CD14-positive monocyte (primary cell): Measurements from ENCODE around the gene KCNQ1OT1. TPM values are rescaled to one million over a fixed set of nuclear protein-coding genes. Genes with fewer than 3 reads are reported as not detected.
"Not testable (repeated sequence)": the region's sequence is repeated elsewhere in the genome, so short reads cannot be mapped to it uniquely, and the experiment has no call there.

ENCODE experiments used
- DNase-seq, 3 donors: peaks; one replicate each; pipeline ENCODE4 v3.0.0-alpha.2; 2011 to 2022
- H2AFZ ChIP-seq: 2 replicates; pipeline ENCODE4 v1.6.0; 2012; ENCODE audit warnings: mild to moderate bottlenecking, low read depth, low read length, inconsistent platforms; ENCODE audit not compliant: insufficient read depth, poor library complexity, severe bottlenecking
- H3K27ac ChIP-seq, 2 donors: 1 replicate in 1 of 2; 2 replicates in 1 of 2; pipeline ENCODE4 v1.5.1; 2012 to 2013; ENCODE audit warnings: low read length in 2 of 2, control low read depth in 1 of 2, inconsistent platforms in 1 of 2, low read depth in 1 of 2, mild to moderate bottlenecking in 1 of 2
- H3K27me3 ChIP-seq, 2 donors: one replicate each; pipeline versions ENCODE4 v1.6.0 to v1.6.1; 2011 to 2013; ENCODE audit warnings: low read length in 2 of 2; ENCODE audit not compliant: control insufficient read depth in 2 of 2, insufficient read depth in 2 of 2
- H3K36me3 ChIP-seq, 2 donors: replicated peaks in 1 of 2; 1 replicate in 1 of 2; 2 replicates in 1 of 2; pipeline versions ENCODE4 v1.5.1 to v1.6.1; 2012 to 2013; ENCODE audit warnings: low read length in 2 of 2, control low read depth in 1 of 2, inconsistent platforms in 1 of 2, mild to moderate bottlenecking in 1 of 2; ENCODE audit not compliant: insufficient read depth in 2 of 2, control insufficient read depth in 1 of 2
- H3K4me1 ChIP-seq, 2 donors: 1 replicate in 1 of 2; 2 replicates in 1 of 2; pipeline versions ENCODE4 v1.5.1 to v1.6.1; 2012 to 2013; ENCODE audit warnings: low read length in 2 of 2, control low read depth in 1 of 2, inconsistent platforms in 1 of 2, mild to moderate bottlenecking in 1 of 2, moderate library complexity in 1 of 2; ENCODE audit not compliant: insufficient read depth in 2 of 2, control insufficient read depth in 1 of 2
- H3K4me2 ChIP-seq: replicated peaks from 2 replicates; pipeline ENCODE3; 2012; ENCODE audit warnings: low read length, moderate library complexity, mild to moderate bottlenecking; ENCODE audit not compliant: poor library complexity, severe bottlenecking; ENCODE audit errors: extremely low read depth
- H3K4me3 ChIP-seq, 3 experiments: fragments of 200-600 bp in 1 of 3; sonication (generic) in 1 of 3; replicated peaks in 1 of 3; 1 replicate in 2 of 3; 2 replicates in 1 of 3; pipeline ENCODE4 v1.5.1; 2011 to 2013; ENCODE audit warnings: low read length in 3 of 3, mild to moderate bottlenecking in 3 of 3, control low read depth in 2 of 3, low read depth in 2 of 3, inconsistent platforms in 1 of 3, moderate library complexity in 1 of 3
- H3K79me2 ChIP-seq: 2 replicates; pipeline ENCODE4 v1.6.0; 2012; ENCODE audit warnings: mild to moderate bottlenecking, control low read depth, inconsistent platforms, low read length, moderate library complexity; ENCODE audit not compliant: insufficient read depth
- H3K9ac ChIP-seq: 2 replicates; pipeline ENCODE4 v1.6.0; 2017; ENCODE audit warnings: low read length, mild to moderate bottlenecking; ENCODE audit not compliant: insufficient read depth, poor library complexity, severe bottlenecking
- H3K9me3 ChIP-seq, 2 donors: replicated peaks in 1 of 2; 1 replicate in 1 of 2; 2 replicates in 1 of 2; pipeline versions ENCODE4 v1.5.1 to v1.6.1; 2012 to 2013; ENCODE audit warnings: low read length in 2 of 2, control low read depth in 1 of 2; ENCODE audit not compliant: control insufficient read depth in 1 of 2, insufficient read depth in 1 of 2
- H4K20me1 ChIP-seq: 2 replicates; pipeline ENCODE4 v1.6.0; 2012; ENCODE audit warnings: mild to moderate bottlenecking, low read length, control low read depth, moderate library complexity; ENCODE audit not compliant: insufficient read depth
- H3K27ac Mint-ChIP-seq, 7 donors: one replicate each; pipeline ENCODE4 v1.8.0; 2020; ENCODE audit warnings: mild to moderate bottlenecking in 7 of 7, mixed read lengths in 7 of 7, moderate library complexity in 6 of 7, inconsistent platforms in 2 of 7
- H3K27me3 Mint-ChIP-seq, 3 donors: one replicate each; pipeline ENCODE4 v1.8.0; 2021 to 2022; ENCODE audit warnings: low read depth in 3 of 3, mild to moderate bottlenecking in 3 of 3, mixed read lengths in 3 of 3, moderate library complexity in 3 of 3, inconsistent platforms in 1 of 3
- H3K36me3 Mint-ChIP-seq, 2 donors: one replicate each; pipeline ENCODE4 v1.8.0; 2020; ENCODE audit warnings: mixed read lengths in 2 of 2, inconsistent platforms in 1 of 2, mild to moderate bottlenecking in 1 of 2
- H3K4me1 Mint-ChIP-seq: one replicate; pipeline ENCODE4 v1.8.0; 2020; ENCODE audit warnings: mild to moderate bottlenecking, mixed read lengths
- H3K4me3 Mint-ChIP-seq, 2 donors: one replicate each; pipeline ENCODE4 v1.8.0; 2020; ENCODE audit warnings: mild to moderate bottlenecking in 2 of 2, mixed read lengths in 2 of 2, moderate library complexity in 1 of 2
- H3K9me3 Mint-ChIP-seq, 7 donors: one replicate each; pipeline ENCODE4 v1.8.0; 2020 to 2022; ENCODE audit warnings: mixed read lengths in 7 of 7, mild to moderate bottlenecking in 6 of 7, moderate library complexity in 6 of 7, inconsistent platforms in 2 of 7
- CTCF ChIP-seq: fragments of 200-600 bp; IDR thresholded peaks from one replicate; pipeline ENCODE4 v1.8.0; 2022; ENCODE audit warnings: antibody characterized with exemption, mild to moderate bottlenecking
- WGBS: methylation state at CpG from one replicate; pipeline ENCODE4 v1.1.5; 2013; ENCODE audit warnings: missing lambda C conversion rate; ENCODE audit not compliant: insufficient coverage; 5-methylcytosine and 5-hydroxymethylcytosine counted together
- intact Hi-C, 2 donors: fragments of 100-400 bp; cut with micrococcal nuclease; formaldehyde crosslinking; loops; one replicate each; pipeline versions ENCODE4 v1.15.0 to v1.15.1; 2023
- polyA plus RNA-seq, 3 donors: library from polyadenylated mRNA; depleted of rRNA in 1 of 3; unstranded in 2 of 3; stranded (reverse) in 1 of 3; fragments of 300-500 nt in 2 of 3; fragments of >200 nt in 1 of 3; fragmentation: Illumina TruSeq in 2 of 3; gene quantifications; 1 replicate in 2 of 3; 2 replicates in 1 of 3; pipeline ENCODE4 v1.2.3, GENCODE V29; 2012 to 2021

The KCNQ1OT1 gene
- polyA plus RNA-seq, 3 donors = 0.01 to 0.04 (median 0.03) TPM

DNA sequence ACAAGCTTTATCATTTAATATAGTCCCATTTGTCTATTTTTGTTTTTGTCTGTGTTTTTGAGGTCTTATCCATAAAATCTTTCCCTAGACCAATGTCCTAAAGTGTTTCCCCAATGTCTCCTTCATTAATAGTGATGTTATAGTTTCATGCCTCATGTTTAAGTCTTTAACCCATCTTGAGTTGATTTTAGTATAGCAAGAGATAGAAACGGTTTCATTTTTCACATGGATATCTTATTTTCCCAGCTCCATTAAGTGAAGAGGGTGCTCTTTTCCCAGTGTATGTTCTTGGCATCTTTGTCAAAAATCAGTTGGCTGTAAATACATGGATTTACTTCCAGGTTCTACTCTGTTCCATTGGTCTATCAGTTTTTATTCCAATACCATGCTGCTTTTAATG, 58.2 kb downstream of the KCNQ1OT1 start:
- H4K20me1 ChIP-seq = peaks cover 18% of the 10 kb centered on the region
- H3K36me3 Mint-ChIP-seq = peaks cover 18 to 19% of the 10 kb centered on the region in 2 donors
- no peaks in the 10 kb centered on the region for H3K4me1 Mint-ChIP-seq
- no peak overlapping the region for H3K27ac Mint-ChIP-seq
- no peak overlapping the region for H3K9ac ChIP-seq
- intact Hi-C loops = no loop called here
- peaks cover 58 to 86% (median 70%) of the 10 kb centered on the region in 7 donors for H3K9me3 Mint-ChIP-seq
- H2AFZ ChIP-seq = no peak overlapping the region
- peaks cover 37 to 46% of the 10 kb centered on the region in 2 donors for H3K9me3 ChIP-seq
- no peak overlapping the region for H3K4me3 ChIP-seq
- no peaks in the 10 kb centered on the region for H3K79me2 ChIP-seq
- no CpG with 5 or more reads among the region's 1 CpG for WGBS
- H3K27ac ChIP-seq = no peak overlapping the region
- no peak for DNase-seq
- H3K27me3 ChIP-seq = no peaks in the 10 kb centered on the region
- H3K27me3 Mint-ChIP-seq = peaks cover 1 to 8% (median 5%) of the 10 kb centered on the region in 3 donors
- H3K36me3 ChIP-seq = peaks cover 0 to 6% of the 10 kb centered on the region in 2 donors
- no peak overlapping the region for H3K4me3 Mint-ChIP-seq
- TF ChIP-seq CTCF = no peak
- H3K4me2 ChIP-seq = no peak overlapping the region
- H3K4me1 ChIP-seq = no peaks in the 10 kb centered on the region

DNA sequence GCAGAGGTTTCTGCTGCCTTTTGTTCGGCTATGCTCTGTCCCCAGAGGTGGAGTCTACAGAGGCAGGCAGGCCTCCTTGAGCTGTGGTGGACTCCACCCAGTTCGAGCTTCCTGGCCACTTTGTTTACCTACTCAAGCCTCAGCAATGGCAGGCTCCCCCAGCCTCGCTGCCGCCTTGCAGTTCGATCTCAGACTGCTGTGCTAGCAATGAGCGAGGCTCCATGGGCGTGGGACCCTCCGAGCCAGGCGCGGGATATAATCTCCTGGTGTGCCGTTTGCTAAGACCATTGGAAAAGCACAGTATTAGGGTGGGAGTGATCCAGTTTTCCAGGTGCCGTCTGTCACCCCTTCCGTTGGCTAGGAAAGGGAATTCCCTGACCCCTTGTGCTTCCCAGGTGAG, 60.0 kb downstream of the KCNQ1OT1 start:
- H3K27me3 Mint-ChIP-seq, H4K20me1 ChIP-seq, H3K4me2 ChIP-seq, H3K27ac ChIP-seq, intact Hi-C loops, H3K27me3 ChIP-seq, H3K27ac Mint-ChIP-seq, H3K9ac ChIP-seq, H3K36me3 ChIP-seq, H3K4me3 Mint-ChIP-seq, H3K4me3 ChIP-seq, H3K4me1 Mint-ChIP-seq, H3K79me2 ChIP-seq, H2AFZ ChIP-seq, DNase-seq, H3K4me1 ChIP-seq: not testable (repeated sequence)
- Mint-ChIP-seq H3K36me3 (peaks cover 16 to 17% of the 10 kb centered on the region in 2 donors), H3K9me3 (peaks cover 54 to 76% (median 65%) of the 10 kb centered on the region in 7 donors)
- 96% methylated on average over 9 of the region's 13 CpGs for WGBS
- peaks cover 19 to 30% of the 10 kb centered on the region in 2 donors for H3K9me3 ChIP-seq
